ENCODE data around the gene HYAL2.

DNA sequence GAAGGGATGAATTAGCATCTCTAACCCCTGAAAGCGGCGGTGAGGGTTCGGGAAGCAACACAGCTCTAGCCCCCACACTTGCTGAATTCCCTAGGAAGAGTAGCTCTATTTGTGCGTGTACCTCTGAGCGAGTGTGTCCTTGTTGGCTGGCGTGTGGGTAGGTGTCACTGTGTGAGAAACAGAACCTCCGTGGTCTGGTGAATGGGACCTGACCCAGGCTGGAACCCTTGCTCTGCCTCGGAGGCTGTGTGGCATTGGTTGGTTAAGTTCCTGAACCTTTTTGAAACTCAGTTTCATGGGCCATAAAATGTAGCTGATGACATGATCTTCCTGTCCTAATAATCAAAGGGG, 37.2 kb upstream of the HYAL2 start:
- TF ChIP-seq, protein P1, sequence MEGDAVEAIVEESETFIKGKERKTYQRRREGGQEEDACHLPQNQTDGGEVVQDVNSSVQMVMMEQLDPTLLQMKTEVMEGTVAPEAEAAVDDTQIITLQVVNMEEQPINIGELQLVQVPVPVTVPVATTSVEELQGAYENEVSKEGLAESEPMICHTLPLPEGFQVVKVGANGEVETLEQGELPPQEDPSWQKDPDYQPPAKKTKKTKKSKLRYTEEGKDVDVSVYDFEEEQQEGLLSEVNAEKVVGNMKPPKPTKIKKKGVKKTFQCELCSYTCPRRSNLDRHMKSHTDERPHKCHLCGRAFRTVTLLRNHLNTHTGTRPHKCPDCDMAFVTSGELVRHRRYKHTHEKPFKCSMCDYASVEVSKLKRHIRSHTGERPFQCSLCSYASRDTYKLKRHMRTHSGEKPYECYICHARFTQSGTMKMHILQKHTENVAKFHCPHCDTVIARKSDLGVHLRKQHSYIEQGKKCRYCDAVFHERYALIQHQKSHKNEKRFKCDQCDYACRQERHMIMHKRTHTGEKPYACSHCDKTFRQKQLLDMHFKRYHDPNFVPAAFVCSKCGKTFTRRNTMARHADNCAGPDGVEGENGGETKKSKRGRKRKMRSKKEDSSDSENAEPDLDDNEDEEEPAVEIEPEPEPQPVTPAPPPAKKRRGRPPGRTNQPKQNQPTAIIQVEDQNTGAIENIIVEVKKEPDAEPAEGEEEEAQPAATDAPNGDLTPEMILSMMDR (IDR thresholded peaks at IDR 0.05), result no peak
- no peak for TF ChIP-seq POLR2A (IDR thresholded peaks at IDR 0.05)

Data from right lobe of liver (tissue), 4 donors.